HepG2 (cell line): Measurements from ENCODE around the gene HSD17B2. TPM values are rescaled to one million over a fixed set of nuclear protein-coding genes. Genes with fewer than 3 reads are reported as not detected.

Source experiments
- EP300 ChIP-seq, 3 experiments: sonication (generic) in 1 of 3; formaldehyde crosslinking in 1 of 3; IDR thresholded peaks; 2 replicates each; pipeline versions ENCODE4 v1.5.1 to v1.6.1; 2011 to 2020; ENCODE audit warnings: low read depth in 2 of 3, low read length in 2 of 3, borderline replicate concordance in 1 of 3, improper control_type of control experiment in 1 of 3, mild to moderate bottlenecking in 1 of 3, missing genetic modification reagents in 1 of 3, moderate library complexity in 1 of 3
- GATAD1 ChIP-seq: IDR thresholded peaks from 2 replicates; pipeline ENCODE4 v1.6.1; 2016; ENCODE audit warnings: missing genetic modification reagents, missing compliant biosample characterization
- ZNF557 ChIP-seq: sonication (generic); formaldehyde crosslinking; IDR thresholded peaks from 2 replicates; pipeline ENCODE4 v1.4.0; 2020; ENCODE audit warnings: missing genetic modification reagents
- polyA plus RNA-seq, 8 experiments: library from polyadenylated mRNA; depleted of rRNA in 3 of 8; stranded (reverse) in 7 of 8; unstranded in 1 of 8; fragments of >200 nt; fragmentation: Illumina TruSeq in 4 of 8; extraction: Trizol in 4 of 8; gene quantifications; 2 replicates each; pipeline versions ENCODE4 v1.2.1 to v1.2.3, GENCODE V29; 2011 to 2016; ENCODE audit warnings: low read depth in 4 of 8, missing spikeins in 1 of 8, mixed read lengths in 1 of 8; ENCODE audit not compliant: insufficient read depth in 1 of 8
- total RNA-seq, 5 experiments: library from RNA; depleted of rRNA; stranded (reverse); fragments of >200 nt; fragmentation: Illumina TruSeq; extraction: Trizol; gene quantifications; 2 replicates each; pipeline ENCODE4 v1.2.3, GENCODE V29; 2016; ENCODE audit warnings: low read depth in 1 of 5
- TF ChIP-seq, protein P1 (sequence below): sonication (generic); formaldehyde crosslinking; IDR thresholded peaks from 2 replicates; pipeline ENCODE4 v1.4.0; 2020; ENCODE audit warnings: missing genetic modification reagents
- TF ChIP-seq, protein P2 (sequence below): IDR thresholded peaks from 2 replicates; pipeline ENCODE4 v1.6.1; 2018; ENCODE audit warnings: missing genetic modification reagents, mild to moderate bottlenecking, missing compliant biosample characterization
- TF ChIP-seq, protein P3 (sequence below): sonication (generic); formaldehyde crosslinking; IDR thresholded peaks from 2 replicates; pipeline ENCODE4 v1.4.0; 2020; ENCODE audit warnings: missing genetic modification reagents
- TF ChIP-seq, protein P4 (sequence below): sonication (generic); formaldehyde crosslinking; IDR thresholded peaks from 2 replicates; pipeline ENCODE4 v1.5.0; 2020; ENCODE audit warnings: missing genetic modification reagents
- TF ChIP-seq, protein P5 (sequence below): sonication (generic); formaldehyde crosslinking; IDR thresholded peaks from 2 replicates; pipeline ENCODE4 v1.5.0; 2020; ENCODE audit warnings: missing genetic modification reagents
- TF ChIP-seq, protein P6 (sequence below): sonication (generic); formaldehyde crosslinking; IDR thresholded peaks from 2 replicates; pipeline ENCODE4 v1.8.0; 2022; ENCODE audit warnings: missing genetic modification reagents, mild to moderate bottlenecking, inconsistent platforms, borderline replicate concordance
- TF ChIP-seq, protein P7 (sequence below): sonication (generic); formaldehyde crosslinking; conservative IDR thresholded peaks from 2 replicates; pipeline ENCODE4 v1.8.1; 2023; ENCODE audit warnings: missing genetic modification reagents
- TF ChIP-seq, protein P8 (sequence below): sonication (generic); formaldehyde crosslinking; IDR thresholded peaks from 2 replicates; pipeline ENCODE4 v1.4.0; 2020; ENCODE audit warnings: missing genetic modification reagents
- TF ChIP-seq, protein P9 (sequence below): sonication (generic); formaldehyde crosslinking; IDR thresholded peaks from 2 replicates; pipeline ENCODE4 v1.5.0; 2020; ENCODE audit warnings: missing genetic modification reagents

HSD17B2 gene
- total and polyA plus RNA-seq, 2 of the 13 experiments (the other 11 are each of a cell fraction or from before 2014, with no cell fraction given), result 26.3 to 69.3 TPM

DNA sequence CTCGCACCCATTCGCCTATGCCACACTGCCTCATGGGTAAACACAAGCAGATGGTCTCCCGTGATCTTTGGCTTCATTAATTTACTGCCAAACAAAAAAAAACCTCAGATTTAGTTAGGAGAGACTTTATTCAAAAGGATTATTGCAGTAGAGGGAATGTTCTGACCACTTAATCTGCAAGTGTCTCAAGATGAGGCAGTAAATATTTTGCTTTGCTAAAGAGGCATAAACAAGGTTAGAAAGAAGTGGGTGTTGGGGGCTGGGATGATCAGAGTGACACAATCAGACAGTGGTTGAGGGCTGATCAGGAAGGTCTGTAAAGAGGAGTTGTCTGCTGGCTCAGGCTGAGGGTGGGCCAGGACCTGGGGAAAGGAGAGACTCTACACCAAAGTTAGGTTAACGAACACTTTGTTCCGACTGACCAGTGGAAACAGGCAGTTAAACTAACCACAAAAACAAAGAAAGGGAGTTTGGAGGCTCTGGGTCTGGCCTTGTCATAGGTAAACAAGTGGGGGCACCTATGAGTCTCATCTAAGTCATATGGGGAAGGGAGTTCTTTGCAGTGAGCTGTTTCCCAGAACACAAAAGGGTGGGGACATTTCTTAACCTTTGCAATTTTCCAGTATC lies 28.5 kb downstream of the HSD17B2 start (continued):
- TF ChIP-seq, protein P1, sequence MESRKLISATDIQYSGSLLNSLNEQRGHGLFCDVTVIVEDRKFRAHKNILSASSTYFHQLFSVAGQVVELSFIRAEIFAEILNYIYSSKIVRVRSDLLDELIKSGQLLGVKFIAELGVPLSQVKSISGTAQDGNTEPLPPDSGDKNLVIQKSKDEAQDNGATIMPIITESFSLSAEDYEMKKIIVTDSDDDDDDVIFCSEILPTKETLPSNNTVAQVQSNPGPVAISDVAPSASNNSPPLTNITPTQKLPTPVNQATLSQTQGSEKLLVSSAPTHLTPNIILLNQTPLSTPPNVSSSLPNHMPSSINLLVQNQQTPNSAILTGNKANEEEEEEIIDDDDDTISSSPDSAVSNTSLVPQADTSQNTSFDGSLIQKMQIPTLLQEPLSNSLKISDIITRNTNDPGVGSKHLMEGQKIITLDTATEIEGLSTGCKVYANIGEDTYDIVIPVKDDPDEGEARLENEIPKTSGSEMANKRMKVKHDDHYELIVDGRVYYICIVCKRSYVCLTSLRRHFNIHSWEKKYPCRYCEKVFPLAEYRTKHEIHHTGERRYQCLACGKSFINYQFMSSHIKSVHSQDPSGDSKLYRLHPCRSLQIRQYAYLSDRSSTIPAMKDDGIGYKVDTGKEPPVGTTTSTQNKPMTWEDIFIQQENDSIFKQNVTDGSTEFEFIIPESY, result no peak
- TF ChIP-seq, protein P2, sequence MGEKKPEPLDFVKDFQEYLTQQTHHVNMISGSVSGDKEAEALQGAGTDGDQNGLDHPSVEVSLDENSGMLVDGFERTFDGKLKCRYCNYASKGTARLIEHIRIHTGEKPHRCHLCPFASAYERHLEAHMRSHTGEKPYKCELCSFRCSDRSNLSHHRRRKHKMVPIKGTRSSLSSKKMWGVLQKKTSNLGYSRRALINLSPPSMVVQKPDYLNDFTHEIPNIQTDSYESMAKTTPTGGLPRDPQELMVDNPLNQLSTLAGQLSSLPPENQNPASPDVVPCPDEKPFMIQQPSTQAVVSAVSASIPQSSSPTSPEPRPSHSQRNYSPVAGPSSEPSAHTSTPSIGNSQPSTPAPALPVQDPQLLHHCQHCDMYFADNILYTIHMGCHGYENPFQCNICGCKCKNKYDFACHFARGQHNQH (CRISPR knock-in tag), result no peak; the same call in 1 of the 2 replicates
- TF ChIP-seq, protein P3, sequence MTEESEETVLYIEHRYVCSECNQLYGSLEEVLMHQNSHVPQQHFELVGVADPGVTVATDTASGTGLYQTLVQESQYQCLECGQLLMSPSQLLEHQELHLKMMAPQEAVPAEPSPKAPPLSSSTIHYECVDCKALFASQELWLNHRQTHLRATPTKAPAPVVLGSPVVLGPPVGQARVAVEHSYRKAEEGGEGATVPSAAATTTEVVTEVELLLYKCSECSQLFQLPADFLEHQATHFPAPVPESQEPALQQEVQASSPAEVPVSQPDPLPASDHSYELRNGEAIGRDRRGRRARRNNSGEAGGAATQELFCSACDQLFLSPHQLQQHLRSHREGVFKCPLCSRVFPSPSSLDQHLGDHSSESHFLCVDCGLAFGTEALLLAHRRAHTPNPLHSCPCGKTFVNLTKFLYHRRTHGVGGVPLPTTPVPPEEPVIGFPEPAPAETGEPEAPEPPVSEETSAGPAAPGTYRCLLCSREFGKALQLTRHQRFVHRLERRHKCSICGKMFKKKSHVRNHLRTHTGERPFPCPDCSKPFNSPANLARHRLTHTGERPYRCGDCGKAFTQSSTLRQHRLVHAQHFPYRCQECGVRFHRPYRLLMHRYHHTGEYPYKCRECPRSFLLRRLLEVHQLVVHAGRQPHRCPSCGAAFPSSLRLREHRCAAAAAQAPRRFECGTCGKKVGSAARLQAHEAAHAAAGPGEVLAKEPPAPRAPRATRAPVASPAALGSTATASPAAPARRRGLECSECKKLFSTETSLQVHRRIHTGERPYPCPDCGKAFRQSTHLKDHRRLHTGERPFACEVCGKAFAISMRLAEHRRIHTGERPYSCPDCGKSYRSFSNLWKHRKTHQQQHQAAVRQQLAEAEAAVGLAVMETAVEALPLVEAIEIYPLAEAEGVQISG (CRISPR knock-in tag), result no peak
- TF ChIP-seq GATAD1 (CRISPR knock-in tag) (no peak), ZNF557 (no peak), EP300 (IDR thresholded peaks at IDR 0.05; ENCODE audit: low read depth in 2 of 2, low read length in 2 of 2) (peak in 1 of 2 experiments; percentile 31; a peak in 1 of 4 replicates), EP300 (CRISPR knock-in tag; IDR thresholded peaks at IDR 0.05; ENCODE audit: borderline replicate concordance) (no peak)
- TF ChIP-seq, protein P4, sequence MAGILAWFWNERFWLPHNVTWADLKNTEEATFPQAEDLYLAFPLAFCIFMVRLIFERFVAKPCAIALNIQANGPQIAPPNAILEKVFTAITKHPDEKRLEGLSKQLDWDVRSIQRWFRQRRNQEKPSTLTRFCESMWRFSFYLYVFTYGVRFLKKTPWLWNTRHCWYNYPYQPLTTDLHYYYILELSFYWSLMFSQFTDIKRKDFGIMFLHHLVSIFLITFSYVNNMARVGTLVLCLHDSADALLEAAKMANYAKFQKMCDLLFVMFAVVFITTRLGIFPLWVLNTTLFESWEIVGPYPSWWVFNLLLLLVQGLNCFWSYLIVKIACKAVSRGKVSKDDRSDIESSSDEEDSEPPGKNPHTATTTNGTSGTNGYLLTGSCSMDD (CRISPR knock-in tag), result no peak
- TF ChIP-seq, protein P5, sequence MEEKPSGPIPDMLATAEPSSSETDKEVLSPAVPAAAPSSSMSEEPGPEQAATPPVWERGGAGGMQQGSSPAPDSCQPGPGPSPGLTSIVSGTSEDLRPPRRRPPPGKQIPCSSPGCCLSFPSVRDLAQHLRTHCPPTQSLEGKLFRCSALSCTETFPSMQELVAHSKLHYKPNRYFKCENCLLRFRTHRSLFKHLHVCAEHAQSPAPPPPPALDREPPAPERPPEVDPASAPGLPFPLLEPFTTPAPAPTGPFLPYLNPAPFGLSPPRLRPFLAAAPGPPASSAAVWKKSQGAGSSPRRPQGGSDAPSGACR (CRISPR knock-in tag), result no peak
- TF ChIP-seq, protein P6, sequence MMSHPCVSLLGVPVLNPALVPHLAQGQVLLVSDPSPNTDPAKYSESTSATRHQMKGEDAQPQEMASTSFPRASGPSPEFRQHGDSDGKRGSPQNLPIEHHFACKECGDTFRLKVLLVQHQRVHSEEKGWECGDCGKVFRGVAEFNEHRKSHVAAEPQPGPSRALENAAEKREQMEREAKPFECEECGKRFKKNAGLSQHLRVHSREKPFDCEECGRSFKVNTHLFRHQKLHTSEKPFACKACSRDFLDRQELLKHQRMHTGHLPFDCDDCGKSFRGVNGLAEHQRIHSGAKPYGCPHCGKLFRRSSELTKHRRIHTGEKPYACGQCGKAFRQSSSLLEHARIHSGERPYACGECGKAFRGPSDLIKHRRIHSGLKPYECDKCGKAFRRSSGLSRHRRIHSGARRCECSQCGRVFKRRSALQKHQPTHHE (CRISPR knock-in tag), result no peak
- TF ChIP-seq, protein P7, sequence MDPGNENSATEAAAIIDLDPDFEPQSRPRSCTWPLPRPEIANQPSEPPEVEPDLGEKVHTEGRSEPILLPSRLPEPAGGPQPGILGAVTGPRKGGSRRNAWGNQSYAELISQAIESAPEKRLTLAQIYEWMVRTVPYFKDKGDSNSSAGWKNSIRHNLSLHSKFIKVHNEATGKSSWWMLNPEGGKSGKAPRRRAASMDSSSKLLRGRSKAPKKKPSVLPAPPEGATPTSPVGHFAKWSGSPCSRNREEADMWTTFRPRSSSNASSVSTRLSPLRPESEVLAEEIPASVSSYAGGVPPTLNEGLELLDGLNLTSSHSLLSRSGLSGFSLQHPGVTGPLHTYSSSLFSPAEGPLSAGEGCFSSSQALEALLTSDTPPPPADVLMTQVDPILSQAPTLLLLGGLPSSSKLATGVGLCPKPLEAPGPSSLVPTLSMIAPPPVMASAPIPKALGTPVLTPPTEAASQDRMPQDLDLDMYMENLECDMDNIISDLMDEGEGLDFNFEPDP, result no peak
- TF ChIP-seq, protein P8, sequence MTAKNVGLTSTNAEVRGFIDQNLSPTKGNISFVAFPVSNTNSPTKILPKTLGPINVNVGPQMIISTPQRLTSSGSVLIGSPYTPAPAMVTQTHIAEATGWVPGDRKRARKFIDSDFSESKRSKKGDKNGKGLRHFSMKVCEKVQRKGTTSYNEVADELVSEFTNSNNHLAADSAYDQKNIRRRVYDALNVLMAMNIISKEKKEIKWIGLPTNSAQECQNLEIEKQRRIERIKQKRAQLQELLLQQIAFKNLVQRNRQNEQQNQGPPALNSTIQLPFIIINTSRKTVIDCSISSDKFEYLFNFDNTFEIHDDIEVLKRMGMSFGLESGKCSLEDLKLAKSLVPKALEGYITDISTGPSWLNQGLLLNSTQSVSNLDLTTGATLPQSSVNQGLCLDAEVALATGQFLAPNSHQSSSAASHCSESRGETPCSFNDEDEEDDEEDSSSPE (CRISPR knock-in tag), result no peak
- TF ChIP-seq, protein P9, sequence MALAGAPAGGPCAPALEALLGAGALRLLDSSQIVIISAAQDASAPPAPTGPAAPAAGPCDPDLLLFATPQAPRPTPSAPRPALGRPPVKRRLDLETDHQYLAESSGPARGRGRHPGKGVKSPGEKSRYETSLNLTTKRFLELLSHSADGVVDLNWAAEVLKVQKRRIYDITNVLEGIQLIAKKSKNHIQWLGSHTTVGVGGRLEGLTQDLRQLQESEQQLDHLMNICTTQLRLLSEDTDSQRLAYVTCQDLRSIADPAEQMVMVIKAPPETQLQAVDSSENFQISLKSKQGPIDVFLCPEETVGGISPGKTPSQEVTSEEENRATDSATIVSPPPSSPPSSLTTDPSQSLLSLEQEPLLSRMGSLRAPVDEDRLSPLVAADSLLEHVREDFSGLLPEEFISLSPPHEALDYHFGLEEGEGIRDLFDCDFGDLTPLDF (CRISPR knock-in tag), result no peak
